Stimulated activated CD4-positive, alpha-beta T cell treated with anti-CD3 and anti-CD28 coated beads, TNF-alpha, amount 100 ng/mL, for 48 hours (primary cell): Measurements from ENCODE around the gene DEXI.
A peak's percentile ranks its signal among the peaks of the same experiment; 100 is the strongest.

Experiments
- DNase-seq, 3 donors: peaks; one replicate each; pipeline ENCODE4 v3.0.0-alpha.2; 2020; ENCODE audit warnings: low read depth in 3 of 3

DEXI gene

DNA sequence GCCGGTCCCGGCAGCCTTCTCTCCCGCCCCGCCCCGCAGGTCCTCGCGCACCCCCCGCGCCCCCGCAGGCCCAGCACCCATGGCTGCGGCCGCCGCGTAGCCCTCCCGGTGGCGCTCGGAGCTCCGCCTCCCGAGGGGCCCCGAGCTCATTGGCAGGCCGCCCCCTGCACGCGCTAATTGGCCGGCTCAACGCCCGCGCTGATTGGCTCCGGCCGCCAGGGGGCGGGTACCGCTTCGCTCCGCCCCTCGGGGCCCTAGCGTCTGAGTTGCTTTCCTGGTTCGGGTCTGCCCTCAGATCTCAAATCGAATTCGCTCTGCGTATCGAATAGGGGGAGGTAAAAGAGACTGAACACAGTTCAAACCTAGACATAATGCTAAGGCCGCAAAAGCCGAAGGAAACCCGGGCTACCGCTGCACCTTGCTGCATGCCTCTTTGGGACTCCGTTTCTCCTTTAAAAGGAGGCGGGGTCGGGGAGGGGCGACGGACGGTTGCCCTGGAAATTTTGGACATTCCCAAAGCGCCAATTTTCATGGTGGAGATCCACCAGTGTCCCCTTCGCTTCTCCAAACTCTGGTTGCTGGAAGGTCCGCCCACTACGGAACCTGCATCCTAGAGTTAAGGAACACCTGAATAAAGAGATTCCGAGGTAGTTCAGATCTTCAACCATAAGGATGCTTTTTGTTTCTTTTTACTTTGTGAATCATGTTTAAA, at the start of gene DEXI:
TSS of gene DEXI (minus strand) at position 117 of the 712 bp plus-strand sequence. CDS start 463 bp downstream, outside the sequence.
- DNase-seq: peak; percentile 88 to 90 (median 89)

- DNase-seq: no peak
Observed at GRCh38 chr16:10990378-10990777, 48.1 kb upstream of the DEXI start.

DNA sequence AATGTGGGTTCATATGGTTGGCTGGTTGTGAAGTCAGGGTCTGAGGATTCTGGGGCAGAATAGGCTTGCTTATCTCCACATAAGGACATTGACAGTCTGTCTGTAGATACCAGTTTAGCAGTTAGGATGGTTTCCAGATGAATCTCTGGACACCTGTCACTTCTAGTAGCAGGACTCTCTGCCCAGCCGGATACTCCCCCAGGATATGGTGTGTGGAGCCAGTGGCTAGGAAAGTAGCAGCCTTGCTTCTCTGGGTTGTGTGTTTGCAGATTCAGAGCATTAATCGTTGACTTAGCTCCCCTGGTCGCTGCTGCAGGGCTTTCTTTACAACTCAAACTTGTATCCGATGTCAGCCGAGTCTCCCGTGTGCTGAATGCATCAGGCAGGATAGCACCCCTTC, 47.3 kb upstream of the DEXI start:
- no peak for DNase-seq

- no peak for DNase-seq
Observed at GRCh38 chr16:10988879-10989278, 46.6 kb upstream of the DEXI start.

GRCh38 chr16:10988164-10988803, 46.0 kb upstream of the DEXI start:
- peak; percentile 67 to 85 (median 83) for DNase-seq

DNA sequence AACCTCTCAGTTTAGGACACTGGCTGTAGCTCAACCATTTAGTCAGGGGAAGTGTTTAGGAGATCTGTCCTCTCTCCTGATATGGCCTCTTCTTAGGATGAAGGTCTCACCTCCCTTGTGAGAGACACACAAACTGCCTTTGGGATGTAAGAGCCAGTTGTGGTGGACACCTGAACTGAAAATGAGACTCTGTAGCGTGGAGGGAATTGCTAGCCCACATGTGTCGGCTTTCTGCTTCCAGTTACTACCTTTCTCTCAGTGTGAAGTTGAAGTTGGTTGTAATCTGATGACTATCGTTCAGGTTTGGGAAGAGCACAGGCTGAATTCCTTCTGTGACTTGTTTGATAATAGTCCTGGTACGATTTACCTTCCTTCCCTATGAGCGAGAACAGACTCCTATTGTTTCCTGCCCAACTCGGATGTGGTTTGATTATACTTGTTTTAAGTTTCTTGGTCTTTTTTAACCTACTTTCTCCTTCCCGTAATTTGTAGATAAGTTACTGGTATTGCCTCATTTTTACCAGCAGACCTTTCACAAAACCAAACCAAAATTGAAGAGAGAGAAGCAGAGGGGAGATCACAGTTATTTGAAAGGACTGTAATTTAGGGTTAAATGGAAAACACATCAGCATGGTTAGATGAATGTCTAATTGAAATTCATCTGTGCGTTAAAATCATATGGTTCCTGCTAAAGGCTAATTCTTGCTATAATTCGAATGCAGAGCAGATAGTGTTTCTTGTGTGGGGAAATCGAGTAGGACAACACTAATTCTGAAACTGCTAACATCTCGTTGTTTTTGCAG, 45.3 kb upstream of the DEXI start:
- no peak for DNase-seq

GRCh38 chr16:10984509-10984908, 42.2 kb upstream of the DEXI start:
- DNase-seq: no peak

DNA sequence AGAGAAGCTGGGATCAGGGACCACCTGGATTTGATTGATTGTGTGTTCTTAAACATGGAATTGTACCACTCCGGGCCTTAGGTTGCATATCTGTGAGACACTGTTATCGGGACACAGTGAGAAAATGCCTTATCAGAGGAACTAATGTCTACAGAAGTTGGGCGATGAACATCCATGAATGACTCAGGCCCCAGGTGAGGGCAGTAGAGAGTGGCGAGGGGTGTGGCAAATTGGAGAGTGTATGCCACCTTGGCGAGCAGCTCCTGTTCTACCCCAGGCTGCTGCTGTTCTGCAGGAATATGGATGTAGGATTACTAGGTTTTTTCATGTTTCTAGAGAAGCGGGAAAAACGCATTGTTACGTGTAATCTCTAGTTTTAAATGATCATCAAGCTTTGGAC, 40.9 kb upstream of the DEXI start:
- no peak for DNase-seq

DNA sequence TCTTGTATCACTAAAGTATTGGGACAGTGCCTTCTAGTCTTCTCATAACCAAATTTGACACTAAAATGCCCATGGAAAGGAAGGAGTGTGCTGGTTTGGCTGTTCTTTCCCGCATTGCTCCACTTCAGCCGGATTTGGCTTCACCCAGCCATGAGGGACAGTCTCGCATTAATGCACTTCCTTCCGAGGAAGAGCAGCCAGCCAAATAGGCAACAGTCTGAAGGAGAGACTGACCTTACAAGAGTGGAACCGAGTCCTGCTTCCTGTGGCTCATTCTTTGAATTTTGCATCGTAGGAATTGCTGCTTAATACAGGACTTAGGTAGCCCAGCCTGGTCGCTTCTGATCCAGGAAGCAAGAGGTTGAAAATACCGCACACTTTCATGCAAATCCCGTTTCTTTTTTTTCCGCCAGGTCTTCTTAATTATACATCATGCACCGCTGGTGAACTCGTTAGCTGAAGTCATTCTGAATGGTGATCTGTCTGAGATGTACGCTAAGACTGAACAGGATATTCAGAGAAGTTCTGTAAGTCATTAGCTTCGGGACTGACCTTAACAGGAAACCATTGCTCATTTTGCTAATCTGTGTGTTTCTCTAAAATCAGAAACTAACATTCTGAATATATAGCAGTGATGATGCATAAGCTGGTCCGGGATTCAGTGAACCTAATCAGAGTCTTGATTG, 40.3 kb upstream of the DEXI start:
- DNase-seq: no peak

- no peak for DNase-seq
Observed at GRCh38 chr16:10981697-10982216, 39.5 kb upstream of the DEXI start.

- no peak for DNase-seq
Observed at GRCh38 chr16:10980813-10981212, 38.5 kb upstream of the DEXI start.

GRCh38 chr16:10979717-10980601, 37.7 kb upstream of the DEXI start:
- no peak for DNase-seq

DNA sequence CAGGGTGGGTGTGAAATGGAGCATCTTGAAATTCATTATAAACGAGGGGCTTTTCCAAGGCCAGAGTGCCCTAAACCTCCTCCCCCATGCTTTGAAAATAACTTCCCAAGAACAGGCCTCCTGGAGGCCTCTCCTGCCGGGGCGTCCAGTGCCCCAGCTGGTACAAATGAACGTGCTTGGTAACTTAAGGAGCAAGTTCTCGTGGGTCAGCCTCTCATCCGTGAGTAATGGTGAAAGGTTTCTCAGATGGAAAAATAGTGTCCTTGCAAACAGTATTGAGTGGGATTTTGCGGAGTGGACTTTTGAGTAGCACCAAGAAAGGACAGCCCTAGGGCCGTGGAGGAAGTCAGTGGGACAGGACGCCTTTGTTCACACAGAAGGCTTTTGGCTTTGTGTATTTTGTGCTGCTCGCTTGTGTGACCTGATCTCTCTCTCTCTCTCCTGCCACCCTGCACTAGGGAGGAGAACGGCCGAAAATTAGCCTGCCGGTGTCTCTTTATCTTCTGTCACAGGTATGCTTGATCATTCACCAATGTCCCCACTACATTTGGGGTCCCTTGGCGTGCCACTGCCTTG, 36.7 kb upstream of the DEXI start:
- no peak for DNase-seq

- DNase-seq: no peak
Observed at GRCh38 chr16:10978124-10978523, 35.9 kb upstream of the DEXI start.

DNA sequence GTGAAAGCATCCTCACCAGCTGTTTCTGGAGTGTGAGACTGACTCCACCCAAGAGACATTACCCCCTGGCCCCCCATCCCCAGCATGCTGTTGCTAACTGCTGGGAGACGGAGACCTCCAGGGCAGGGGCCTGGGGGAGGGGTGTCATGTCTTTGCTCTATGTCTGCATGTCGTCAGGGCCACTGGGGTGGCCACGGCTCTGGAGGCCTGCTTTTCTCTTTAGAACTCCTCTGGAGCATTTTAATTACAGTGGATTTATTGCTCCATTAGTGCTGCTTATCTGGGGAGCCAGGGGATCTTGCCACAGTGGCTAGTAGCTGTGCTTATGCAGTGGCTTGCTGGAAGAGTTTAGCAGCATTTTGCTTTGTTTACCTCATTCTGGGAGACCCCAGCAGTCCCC, 34.4 kb upstream of the DEXI start:
- no peak for DNase-seq

- DNase-seq: no peak
Observed at GRCh38 chr16:10972819-10973464, 30.7 kb upstream of the DEXI start.

- no peak for DNase-seq
Observed at GRCh38 chr16:10972108-10972818, 30.0 kb upstream of the DEXI start.

DNA sequence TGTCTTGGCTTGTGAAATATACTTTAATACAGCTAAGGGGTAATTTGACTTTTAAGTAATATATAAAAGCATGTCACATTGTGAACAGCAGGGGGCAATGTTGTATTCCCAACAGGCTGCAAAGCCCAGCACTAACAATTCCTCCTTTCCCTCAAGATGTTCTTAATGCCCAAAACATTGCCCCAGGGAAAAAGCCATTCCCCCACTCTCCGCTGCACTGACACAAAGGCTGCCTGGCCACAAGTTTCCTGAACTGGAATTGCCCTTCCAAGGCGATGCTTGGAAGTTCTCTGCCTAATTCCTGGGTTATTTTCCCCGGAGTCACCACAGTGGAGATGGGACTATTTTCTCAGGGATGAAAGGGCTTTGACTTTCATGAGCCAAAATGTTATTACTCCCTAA, 29.3 kb upstream of the DEXI start:
- no peak for DNase-seq

- DNase-seq: no peak
Observed at GRCh38 chr16:10970065-10970464, 27.8 kb upstream of the DEXI start.
